ENCODE results near the gene ARSI.

DNA sequence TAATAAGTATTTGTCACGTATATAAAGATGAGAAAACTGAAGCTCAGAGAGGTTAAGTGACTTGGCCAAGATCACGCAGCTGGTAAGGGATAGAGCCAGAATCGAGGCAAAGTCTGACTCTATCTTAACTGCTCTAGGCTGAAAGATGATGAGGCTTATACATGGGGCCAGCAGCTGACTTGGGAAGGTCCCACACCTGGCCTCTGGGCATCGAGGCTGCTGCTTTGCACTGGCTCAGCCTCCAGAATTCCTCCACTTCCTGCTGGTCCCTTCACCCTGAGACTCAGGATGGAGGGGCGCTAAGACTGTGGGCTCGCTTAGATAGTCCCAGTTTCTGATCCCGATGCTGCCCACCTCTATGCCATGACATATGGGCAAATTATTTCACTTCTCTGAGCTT is 48.3 kb downstream of the ARSI start:
- TF ChIP-seq, protein P1, sequence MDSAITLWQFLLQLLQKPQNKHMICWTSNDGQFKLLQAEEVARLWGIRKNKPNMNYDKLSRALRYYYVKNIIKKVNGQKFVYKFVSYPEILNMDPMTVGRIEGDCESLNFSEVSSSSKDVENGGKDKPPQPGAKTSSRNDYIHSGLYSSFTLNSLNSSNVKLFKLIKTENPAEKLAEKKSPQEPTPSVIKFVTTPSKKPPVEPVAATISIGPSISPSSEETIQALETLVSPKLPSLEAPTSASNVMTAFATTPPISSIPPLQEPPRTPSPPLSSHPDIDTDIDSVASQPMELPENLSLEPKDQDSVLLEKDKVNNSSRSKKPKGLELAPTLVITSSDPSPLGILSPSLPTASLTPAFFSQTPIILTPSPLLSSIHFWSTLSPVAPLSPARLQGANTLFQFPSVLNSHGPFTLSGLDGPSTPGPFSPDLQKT (CRISPR knock-in tag; IDR thresholded peaks at IDR 0.05; ENCODE audit: borderline replicate concordance): no peak
- TF ChIP-seq, protein P2, sequence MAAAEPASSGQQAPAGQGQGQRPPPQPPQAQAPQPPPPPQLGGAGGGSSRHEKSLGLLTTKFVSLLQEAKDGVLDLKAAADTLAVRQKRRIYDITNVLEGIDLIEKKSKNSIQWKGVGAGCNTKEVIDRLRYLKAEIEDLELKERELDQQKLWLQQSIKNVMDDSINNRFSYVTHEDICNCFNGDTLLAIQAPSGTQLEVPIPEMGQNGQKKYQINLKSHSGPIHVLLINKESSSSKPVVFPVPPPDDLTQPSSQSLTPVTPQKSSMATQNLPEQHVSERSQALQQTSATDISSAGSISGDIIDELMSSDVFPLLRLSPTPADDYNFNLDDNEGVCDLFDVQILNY (CRISPR knock-in tag; conservative IDR thresholded peaks at IDR 0.05): no peak
- no peak for TF ChIP-seq TCF12 (IDR thresholded peaks at IDR 0.05)
- no peak for TF ChIP-seq TCF12 (CRISPR knock-in tag; IDR thresholded peaks at IDR 0.05)
- no peak for TF ChIP-seq ZNF780A (CRISPR knock-in tag; IDR thresholded peaks at IDR 0.05)
- TF ChIP-seq, protein P3, sequence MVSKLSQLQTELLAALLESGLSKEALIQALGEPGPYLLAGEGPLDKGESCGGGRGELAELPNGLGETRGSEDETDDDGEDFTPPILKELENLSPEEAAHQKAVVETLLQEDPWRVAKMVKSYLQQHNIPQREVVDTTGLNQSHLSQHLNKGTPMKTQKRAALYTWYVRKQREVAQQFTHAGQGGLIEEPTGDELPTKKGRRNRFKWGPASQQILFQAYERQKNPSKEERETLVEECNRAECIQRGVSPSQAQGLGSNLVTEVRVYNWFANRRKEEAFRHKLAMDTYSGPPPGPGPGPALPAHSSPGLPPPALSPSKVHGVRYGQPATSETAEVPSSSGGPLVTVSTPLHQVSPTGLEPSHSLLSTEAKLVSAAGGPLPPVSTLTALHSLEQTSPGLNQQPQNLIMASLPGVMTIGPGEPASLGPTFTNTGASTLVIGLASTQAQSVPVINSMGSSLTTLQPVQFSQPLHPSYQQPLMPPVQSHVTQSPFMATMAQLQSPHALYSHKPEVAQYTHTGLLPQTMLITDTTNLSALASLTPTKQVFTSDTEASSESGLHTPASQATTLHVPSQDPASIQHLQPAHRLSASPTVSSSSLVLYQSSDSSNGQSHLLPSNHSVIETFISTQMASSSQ (IDR thresholded peaks at IDR 0.05; ENCODE audit: low read depth): no peak
- TF ChIP-seq, protein P3 (CRISPR knock-in tag; IDR thresholded peaks at IDR 0.05; ENCODE audit: borderline replicate concordance): no peak
- TF ChIP-seq, protein P4, sequence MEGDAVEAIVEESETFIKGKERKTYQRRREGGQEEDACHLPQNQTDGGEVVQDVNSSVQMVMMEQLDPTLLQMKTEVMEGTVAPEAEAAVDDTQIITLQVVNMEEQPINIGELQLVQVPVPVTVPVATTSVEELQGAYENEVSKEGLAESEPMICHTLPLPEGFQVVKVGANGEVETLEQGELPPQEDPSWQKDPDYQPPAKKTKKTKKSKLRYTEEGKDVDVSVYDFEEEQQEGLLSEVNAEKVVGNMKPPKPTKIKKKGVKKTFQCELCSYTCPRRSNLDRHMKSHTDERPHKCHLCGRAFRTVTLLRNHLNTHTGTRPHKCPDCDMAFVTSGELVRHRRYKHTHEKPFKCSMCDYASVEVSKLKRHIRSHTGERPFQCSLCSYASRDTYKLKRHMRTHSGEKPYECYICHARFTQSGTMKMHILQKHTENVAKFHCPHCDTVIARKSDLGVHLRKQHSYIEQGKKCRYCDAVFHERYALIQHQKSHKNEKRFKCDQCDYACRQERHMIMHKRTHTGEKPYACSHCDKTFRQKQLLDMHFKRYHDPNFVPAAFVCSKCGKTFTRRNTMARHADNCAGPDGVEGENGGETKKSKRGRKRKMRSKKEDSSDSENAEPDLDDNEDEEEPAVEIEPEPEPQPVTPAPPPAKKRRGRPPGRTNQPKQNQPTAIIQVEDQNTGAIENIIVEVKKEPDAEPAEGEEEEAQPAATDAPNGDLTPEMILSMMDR (CRISPR knock-in tag; IDR thresholded peaks at IDR 0.05): no peak
- TF ChIP-seq ZNF431 (CRISPR knock-in tag; IDR thresholded peaks at IDR 0.05; ENCODE audit: borderline replicate concordance, low read depth): no peak
- TF ChIP-seq MYC (CRISPR knock-in tag; IDR thresholded peaks at IDR 0.05; ENCODE audit: borderline replicate concordance): no peak
